H1 (cell line): ENCODE measurements around the gene CYBRD1. TPM values are rescaled to one million over a fixed set of nuclear protein-coding genes. Genes with fewer than 3 reads are reported as not detected.

ENCODE experiments used
- CTCF ChIA-PET: fragments of 300-600 bp; sonication (Branson Sonifier 250); formaldehyde crosslinking; loops from one replicate; lab custom pipeline; 2021; ENCODE audit not compliant: partially characterized antibody; lab: Charles Lee
- POLR2A ChIA-PET: fragments of 300-600 bp; sonication (Branson Sonifier 250); formaldehyde crosslinking; loops from one replicate; lab custom pipeline; 2021; ENCODE audit warnings: inconsistent platforms; ENCODE audit not compliant: partially characterized antibody; lab: Charles Lee
- DNase-seq, 2 experiments: peaks; one replicate each; pipeline versions ENCODE4 v3.0.0 to v3.0.0-alpha.2; 2010 to 2022; ENCODE audit warnings: low spot score in 2 of 2, low read depth in 1 of 2, mixed read lengths in 1 of 2
- FAIRE-seq: peaks from 2 replicates; lab custom pipeline; 2011; peaks lifted over from hg19 to GRCh38; lab: Jason Lieb, UNC
- H2AFZ ChIP-seq: 2 replicates; pipeline ENCODE4 v1.8.1; 2012; ENCODE audit warnings: low read length, inconsistent platforms
- H2AK5ac ChIP-seq: 2 replicates; pipeline ENCODE4 v1.6.1; 2013; ENCODE audit warnings: low read depth, low read length
- H2BK120ac ChIP-seq: replicated peaks from 2 replicates; pipeline ENCODE3; 2013; ENCODE audit warnings: low read depth, low read length, inconsistent platforms
- H2BK12ac ChIP-seq: 2 replicates; pipeline ENCODE4 v1.6.1; 2013; ENCODE audit warnings: low read depth, low read length
- H2BK15ac ChIP-seq: 2 replicates; pipeline ENCODE4 v1.6.1; 2013; ENCODE audit warnings: low read length
- H2BK20ac ChIP-seq: 2 replicates; pipeline ENCODE4 v1.6.1; 2013; ENCODE audit warnings: low read length
- H2BK5ac ChIP-seq: 2 replicates; pipeline ENCODE4 v1.6.1; 2013; ENCODE audit warnings: low read depth, low read length
- H3K14ac ChIP-seq: 2 replicates; pipeline ENCODE4 v1.6.1; 2013; ENCODE audit warnings: inconsistent platforms; ENCODE audit not compliant: insufficient read length
- H3K18ac ChIP-seq: 2 replicates; pipeline ENCODE4 v1.6.1; 2013; ENCODE audit warnings: low read length; ENCODE audit errors: extremely low read depth
- H3K23ac ChIP-seq: 2 replicates; pipeline ENCODE4 v1.6.1; 2013; ENCODE audit warnings: inconsistent platforms; ENCODE audit not compliant: insufficient read length
- H3K23me2 ChIP-seq: 2 replicates; pipeline ENCODE4 v1.6.1; 2013; ENCODE audit warnings: low read depth, low read length
- H3K27ac ChIP-seq: 2 replicates; pipeline ENCODE4 v1.6.1; 2011; ENCODE audit warnings: low read depth, low read length, inconsistent platforms
- H3K27me3 ChIP-seq, 4 experiments: replicated peaks in 1 of 4; 1 replicate in 1 of 4; 2 replicates in 3 of 4; pipeline versions ENCODE4 v1.6.1 to v1.8.1; 2011 to 2013; ENCODE audit warnings: low read length in 3 of 4, mild to moderate bottlenecking in 3 of 4, inconsistent platforms in 2 of 4, mixed read lengths in 2 of 4, moderate library complexity in 1 of 4; ENCODE audit not compliant: control insufficient read depth in 3 of 4, insufficient read depth in 3 of 4; ENCODE audit errors: extremely low read depth in 1 of 4
- H3K36me3 ChIP-seq, 4 experiments: 2 replicates each; pipeline versions ENCODE4 v1.6.1 to v1.8.1; 2011 to 2013; ENCODE audit warnings: mild to moderate bottlenecking in 4 of 4, low read length in 3 of 4, moderate library complexity in 2 of 4, control low read depth in 1 of 4, inconsistent platforms in 1 of 4; ENCODE audit not compliant: insufficient read depth in 4 of 4, control insufficient read depth in 2 of 4
- H3K4ac ChIP-seq: replicated peaks from 2 replicates; pipeline ENCODE3; 2013; ENCODE audit warnings: low read length, low read depth, mixed read lengths, inconsistent platforms; ENCODE audit not compliant: insufficient read length
- H3K4me1 ChIP-seq, 4 experiments: replicated peaks in 1 of 4; 1 replicate in 1 of 4; 2 replicates in 3 of 4; pipeline versions ENCODE4 v1.6.1 to v1.8.1; 2011 to 2013; ENCODE audit warnings: low read length in 3 of 4, inconsistent platforms in 2 of 4, mixed read lengths in 1 of 4; ENCODE audit not compliant: insufficient read depth in 4 of 4, control insufficient read depth in 3 of 4
- H3K4me2 ChIP-seq, 2 experiments: 2 replicates each; pipeline versions ENCODE4 v1.6.1 to v1.8.1; 2011 to 2013; ENCODE audit warnings: low read depth in 2 of 2, low read length in 2 of 2, control low read depth in 1 of 2, inconsistent platforms in 1 of 2, mild to moderate bottlenecking in 1 of 2; ENCODE audit not compliant: insufficient read depth in 1 of 2
- H3K4me3 ChIP-seq, 4 experiments: fragments of 200-600, 300-600 bp in 1 of 4; sonication (generic), shearing (Covaris generic), sonication (Bioruptor Twin) in 1 of 4; 2 replicates each; pipeline versions ENCODE4 v1.5.1 to v1.8.1; 2011 to 2016; ENCODE audit warnings: low read length in 4 of 4, low read depth in 3 of 4, control low read depth in 2 of 4, inconsistent platforms in 2 of 4, mild to moderate bottlenecking in 2 of 4, mixed read lengths in 1 of 4, moderate library complexity in 1 of 4; ENCODE audit not compliant: insufficient read depth in 2 of 4; ENCODE audit errors: extremely low read depth in 1 of 4
- H3K56ac ChIP-seq: replicated peaks from 2 replicates; pipeline ENCODE3; 2013; ENCODE audit warnings: low read depth, mild to moderate bottlenecking, mixed read lengths, low read length, inconsistent platforms; ENCODE audit not compliant: insufficient read length
- H3K79me1 ChIP-seq: 2 replicates; pipeline ENCODE4 v1.6.1; 2013; ENCODE audit warnings: low read depth, low read length, control low read depth
- H3K79me2 ChIP-seq, 2 experiments: 2 replicates each; pipeline versions ENCODE4 v1.6.1 to v1.8.1; 2012 to 2013; ENCODE audit warnings: low read length in 2 of 2, mild to moderate bottlenecking in 2 of 2, inconsistent platforms in 1 of 2; ENCODE audit not compliant: insufficient read depth in 2 of 2, control insufficient read depth in 1 of 2
- H3K9ac ChIP-seq, 4 experiments: replicated peaks in 1 of 4; 1 replicate in 1 of 4; 2 replicates in 3 of 4; pipeline versions ENCODE4 v1.6.1 to v1.8.1; 2011 to 2013; ENCODE audit warnings: low read depth in 3 of 4, low read length in 3 of 4, control low read depth in 2 of 4, mild to moderate bottlenecking in 2 of 4, moderate library complexity in 2 of 4, inconsistent platforms in 1 of 4; ENCODE audit errors: extremely low read depth in 1 of 4
- H3K9me3 ChIP-seq, 2 experiments: 2 replicates each; pipeline versions ENCODE4 v1.6.1 to v1.8.1; 2012 to 2013; ENCODE audit warnings: mild to moderate bottlenecking in 2 of 2, moderate library complexity in 2 of 2, control low read depth in 1 of 2, inconsistent platforms in 1 of 2, low read depth in 1 of 2, low read length in 1 of 2, mixed read lengths in 1 of 2; ENCODE audit not compliant: insufficient read depth in 2 of 2
- H4K20me1 ChIP-seq, 2 experiments: replicated peaks in 1 of 2; 2 replicates each; pipeline versions ENCODE3 to v1.8.1; 2011 to 2013; ENCODE audit warnings: inconsistent platforms in 2 of 2, low read length in 2 of 2, mild to moderate bottlenecking in 1 of 2; ENCODE audit not compliant: insufficient read depth in 2 of 2, control insufficient read depth in 1 of 2
- H4K5ac ChIP-seq: 2 replicates; pipeline ENCODE4 v1.6.1; 2013; ENCODE audit warnings: low read length, low read depth, mixed read lengths, inconsistent platforms; ENCODE audit not compliant: insufficient read length
- H4K8ac ChIP-seq: 2 replicates; pipeline ENCODE4 v1.8.0; 2013; ENCODE audit warnings: mild to moderate bottlenecking, moderate library complexity, low read length, inconsistent platforms; ENCODE audit not compliant: insufficient read depth; ENCODE audit errors: extremely low read depth
- H4K91ac ChIP-seq: replicated peaks from 2 replicates; pipeline ENCODE3; 2013; ENCODE audit warnings: low read length, mixed read lengths, inconsistent platforms; ENCODE audit not compliant: insufficient read length
- ATF3 ChIP-seq: IDR thresholded peaks from 2 replicates; pipeline ENCODE4 v1.6.1; 2011; ENCODE audit warnings: low read depth, mild to moderate bottlenecking, low read length; ENCODE audit not compliant: insufficient read depth
- PHF8 ChIP-seq: fragments of 200-600 bp; sonication (generic); conservative IDR thresholded peaks from 2 replicates; pipeline ENCODE4 v1.7.1; 2012; ENCODE audit warnings: low read depth, mild to moderate bottlenecking, inconsistent platforms, low read length, moderate library complexity
- RFX5 ChIP-seq: IDR thresholded peaks from 2 replicates; pipeline ENCODE4 v1.6.1; 2011; ENCODE audit warnings: low read depth, low read length, improper control_type of control experiment, borderline replicate concordance
- SIN3A ChIP-seq, 2 experiments: IDR thresholded peaks in 1 of 2; conservative IDR thresholded peaks in 1 of 2; 2 replicates each; pipeline ENCODE4 v1.6.1; 2011 to 2012; ENCODE audit warnings: low read length in 2 of 2, improper control_type of control experiment in 1 of 2, low read depth in 1 of 2, mild to moderate bottlenecking in 1 of 2
- ZNF274 ChIP-seq: IDR thresholded peaks from 2 replicates; pipeline ENCODE4 v1.7.0; 2012; ENCODE audit warnings: low read length, borderline replicate concordance; ENCODE audit errors: extremely low read depth
- WGBS, 2 experiments: shearing (Covaris generic) in 1 of 2; methylation state at CpG; one replicate each; pipeline versions ENCODE4 v1.1.6 to v1.1.7; 2013 to 2015; ENCODE audit warnings: low lambda C conversion rate in 2 of 2, mixed read lengths in 2 of 2, inconsistent platforms in 1 of 2, low coverage in 1 of 2, missing lambda C conversion rate in 1 of 2; ENCODE audit not compliant: insufficient replicate concordance in 2 of 2, insufficient coverage in 1 of 2, insufficient read length in 1 of 2; ENCODE audit errors: extremely low coverage in 1 of 2, missing lambda C conversion rate in 1 of 2; 5-methylcytosine and 5-hydroxymethylcytosine counted together
- polyA plus RNA-seq, 7 experiments: library from polyadenylated mRNA; depleted of rRNA in 3 of 7; stranded (reverse) in 5 of 7; unstranded in 2 of 7; fragments of >200 nt in 5 of 7; fragments of 200-250 nt in 2 of 7; gene quantifications; 1 replicate in 5 of 7; 2 replicates in 1 of 7; 4 replicates in 1 of 7; pipeline versions ENCODE4 v1.2.1 to v1.2.3, GENCODE V29; 2011 to 2013; ENCODE audit warnings: missing spikeins in 2 of 7, mixed read lengths in 2 of 7
- total RNA-seq: library from RNA; stranded (reverse); fragmentation: NEBNext Ultra II Directional; extraction: Animal tissue kit (Norgen Biotek cat#: 25700); gene quantifications from 2 replicates; pipeline ENCODE4 v1.2.1, GENCODE V29; 2021

CYBRD1 gene
- total and polyA plus RNA-seq, 2 of the 8 experiments (the other 6 are each of a cell fraction or from before 2014, with no cell fraction given) = 10.7 to 12.6 TPM

GRCh38 chr2:171583566-171583965 is 61.3 kb downstream of the CYBRD1 start:
- POLR2A ChIA-PET = no interaction called here
- no peaks in the 10 kb centered on the region for H3K79me1 ChIP-seq
- FAIRE-seq (no peak), DNase-seq (no peak)
- no peak overlapping the region for H3K4me2 ChIP-seq
- H2BK5ac ChIP-seq = no peak overlapping the region
- H2AK5ac ChIP-seq = no peak overlapping the region
- H3K9me3 ChIP-seq = no peaks in the 10 kb centered on the region
- no peaks in the 10 kb centered on the region for H3K23me2 ChIP-seq
- H2BK20ac ChIP-seq = no peak overlapping the region
- no peak overlapping the region for H2BK15ac ChIP-seq
- H4K20me1 ChIP-seq = no peaks in the 10 kb centered on the region
- no peak overlapping the region for H3K9ac ChIP-seq
- H2AFZ ChIP-seq = no peak overlapping the region
- H4K91ac ChIP-seq = no peak overlapping the region
- no peak overlapping the region for H3K27ac ChIP-seq
- 80% methylated on average over 1 of the region's 1 CpG; no CpG with 5 or more reads in 1 of the 2 experiments for WGBS, 2 experiments
- H3K36me3 ChIP-seq = no peaks in the 10 kb centered on the region
- no peaks in the 10 kb centered on the region for H3K4me1 ChIP-seq
- TF ChIP-seq ZNF274 (no peak), ATF3 (no peak), SIN3A (conservative IDR thresholded peaks at IDR 0.05 in 1 of 2, IDR thresholded peaks at IDR 0.05 in 1 of 2; ENCODE audit: low read depth in 1 of 2, low read length in 2 of 2) (no peak), PHF8 (no peak), RFX5 (no peak)
- no peak overlapping the region for H4K8ac ChIP-seq
- H3K23ac ChIP-seq = no peak overlapping the region
- no peak overlapping the region for H3K4me3 ChIP-seq
- CTCF ChIA-PET = interaction anchor here (0.6 to 1.3 kb wide), 2 partner anchors 15 to 136 kb away, joined by 3 to 4 read pairs; no protein-coding TSS in a partner anchor
- no peak overlapping the region for H3K56ac ChIP-seq
- H2BK120ac ChIP-seq = no peak overlapping the region
- H2BK12ac ChIP-seq = no peak overlapping the region
- no peak overlapping the region for H3K4ac ChIP-seq
- no peak overlapping the region for H4K5ac ChIP-seq
- no peak overlapping the region for H3K18ac ChIP-seq
- H3K14ac ChIP-seq = no peak overlapping the region
- no peaks in the 10 kb centered on the region for H3K27me3 ChIP-seq
- H3K79me2 ChIP-seq = no peaks in the 10 kb centered on the region
